Karpas-422 (cell line): ENCODE data around the gene MOSMO. TPM values are rescaled to one million over a fixed set of nuclear protein-coding genes. Genes with fewer than 3 reads are reported as not detected.
"Not testable (repeated sequence)": the region's sequence is repeated elsewhere in the genome, so short reads cannot be mapped to it uniquely, and the experiment has no call there.

Experiments
- DNase-seq: peaks from one replicate; pipeline ENCODE4 v3.0.0-alpha.2; 2015
- H2AFZ ChIP-seq: fragments of 200-600 bp; sonication (generic); 2 replicates; pipeline ENCODE4 v1.6.1; 2014; ENCODE audit warnings: antibody characterized with exemption, low read length, mixed read lengths
- H3K27ac ChIP-seq: fragments of 200-600 bp; sonication (generic); 2 replicates; pipeline ENCODE4 v1.5.1; 2014; ENCODE audit warnings: mild to moderate bottlenecking, low read length, moderate library complexity
- H3K27me3 ChIP-seq: fragments of 200-600 bp; sonication (generic); 2 replicates; pipeline ENCODE4 v1.6.1; 2014; ENCODE audit warnings: low read length, mixed read lengths
- H3K36me3 ChIP-seq: fragments of 200-600 bp; sonication (generic); 2 replicates; pipeline ENCODE4 v1.6.1; 2014; ENCODE audit warnings: low read length, mixed read lengths; ENCODE audit not compliant: insufficient read depth
- H3K4me1 ChIP-seq: fragments of 200-600 bp; sonication (generic); 2 replicates; pipeline ENCODE4 v1.6.1; 2014; ENCODE audit warnings: mild to moderate bottlenecking, low read length, mixed read lengths
- H3K4me2 ChIP-seq: fragments of 200-600 bp; sonication (generic); 2 replicates; pipeline ENCODE4 v1.6.1; 2014; ENCODE audit warnings: low read length, low read depth, mild to moderate bottlenecking; ENCODE audit not compliant: poor library complexity, severe bottlenecking
- H3K4me3 ChIP-seq: fragments of 200-600 bp; sonication (generic); 2 replicates; pipeline ENCODE4 v1.5.1; 2014; ENCODE audit warnings: mild to moderate bottlenecking, antibody characterized with exemption, low read length, mixed read lengths
- H3K79me2 ChIP-seq: fragments of 200-600 bp; sonication (generic); 2 replicates; pipeline ENCODE4 v1.6.1; 2014; ENCODE audit warnings: mild to moderate bottlenecking, low read length, mixed read lengths
- H3K9ac ChIP-seq: fragments of 200-600 bp; sonication (generic); 2 replicates; pipeline ENCODE4 v1.6.0; 2014; ENCODE audit warnings: low read length
- H3K9me2 ChIP-seq: fragments of 200-600 bp; sonication (generic), shearing (Covaris generic); replicated peaks from 2 replicates; pipeline ENCODE4 v1.6.0; 2014; ENCODE audit warnings: mild to moderate bottlenecking, low read length, moderate library complexity; ENCODE audit not compliant: insufficient read depth
- H3K9me3 ChIP-seq: fragments of 300-700, 200-600 bp; sonication (generic); 2 replicates; pipeline ENCODE4 v1.6.1; 2014; ENCODE audit warnings: low read length, mixed read lengths
- H4K20me1 ChIP-seq: fragments of 200-600 bp; sonication (generic); 2 replicates; pipeline ENCODE4 v1.6.1; 2014; ENCODE audit warnings: mild to moderate bottlenecking, antibody characterized with exemption, low read length, low read depth; ENCODE audit not compliant: insufficient read depth
- total RNA-seq: library from RNA; depleted of rRNA; stranded (reverse); fragments of >200 nt; shearing (Covaris generic); gene quantifications from 2 replicates; pipeline ENCODE4 v1.2.3, GENCODE V29; 2014; ENCODE audit warnings: low replicate concordance

MOSMO gene
- total RNA-seq, 1 experiment from 2014 or later, result 13.9 TPM

GRCh38 chr16:22016927-22017326 is 9.0 kb downstream of the MOSMO start:
- Histone ChIP-seq H3K4me3 (no peak overlapping the region), H3K27me3 (no peaks in the 10 kb centered on the region), H3K9me2 (no peaks in the 10 kb centered on the region), H3K4me2 (no peak overlapping the region), H3K9me3 (no peaks in the 10 kb centered on the region), H4K20me1 (peaks cover 72% of the 10 kb centered on the region), H3K4me1 (peaks cover 43% of the 10 kb centered on the region), H3K27ac (no peak overlapping the region), H3K79me2 (no peaks in the 10 kb centered on the region), H3K36me3 (no peaks in the 10 kb centered on the region), H2AFZ (no peak overlapping the region), H3K9ac (no peak overlapping the region)
- DNase-seq, result no peak

- no peak overlapping the region for H2AFZ ChIP-seq
- H4K20me1 ChIP-seq, result peaks cover 66% of the 10 kb centered on the region
- no peaks in the 10 kb centered on the region for H3K9me3 ChIP-seq
- no peaks in the 10 kb centered on the region for H3K36me3 ChIP-seq
- DNase-seq, result no peak
- no peak overlapping the region for H3K4me2 ChIP-seq
- no peaks in the 10 kb centered on the region for H3K79me2 ChIP-seq
- H3K4me3 ChIP-seq, result no peak overlapping the region
- no peak overlapping the region for H3K9ac ChIP-seq
- H3K9me2 ChIP-seq, result no peaks in the 10 kb centered on the region
- H3K27me3 ChIP-seq, result no peaks in the 10 kb centered on the region
- peaks cover 29% of the 10 kb centered on the region for H3K4me1 ChIP-seq
- no peak overlapping the region for H3K27ac ChIP-seq
Measured at GRCh38 chr16:22018559-22018958, 10.6 kb downstream of the MOSMO start.

- H4K20me1 ChIP-seq, result peaks cover 52% of the 10 kb centered on the region
- no peaks in the 10 kb centered on the region for H3K9me2 ChIP-seq
- no peak overlapping the region for H2AFZ ChIP-seq
- H3K27me3 ChIP-seq, result no peaks in the 10 kb centered on the region
- no peak overlapping the region for H3K4me2 ChIP-seq
- H3K9ac ChIP-seq, result no peak overlapping the region
- peaks cover 5% of the 10 kb centered on the region; the same call in 1 of the 2 replicates for H3K4me1 ChIP-seq
- H3K36me3 ChIP-seq, result no peaks in the 10 kb centered on the region
- DNase-seq, result no peak
- no peaks in the 10 kb centered on the region for H3K9me3 ChIP-seq
- H3K27ac ChIP-seq, result no peak overlapping the region
- H3K4me3 ChIP-seq, result no peak overlapping the region
- H3K79me2 ChIP-seq, result no peaks in the 10 kb centered on the region
Measured at GRCh38 chr16:22022151-22022550, 14.2 kb downstream of the MOSMO start.

- Histone ChIP-seq H3K4me3 (no peak overlapping the region), H3K36me3 (no peaks in the 10 kb centered on the region), H4K20me1 (peaks cover 46% of the 10 kb centered on the region), H3K9ac (no peak overlapping the region), H3K79me2 (no peaks in the 10 kb centered on the region), H3K27ac (no peak overlapping the region), H3K4me2 (no peak overlapping the region), H3K4me1 (no peaks in the 10 kb centered on the region), H3K9me2 (no peaks in the 10 kb centered on the region), H3K27me3 (no peaks in the 10 kb centered on the region), H2AFZ (no peak overlapping the region), H3K9me3 (no peaks in the 10 kb centered on the region)
- DNase-seq, result no peak
Measured at GRCh38 chr16:22023505-22023904, 15.6 kb downstream of the MOSMO start.

GRCh38 chr16:22024785-22025184 is 16.9 kb downstream of the MOSMO start:
- not testable (repeated sequence) for H3K4me2 ChIP-seq, DNase-seq

GRCh38 chr16:22027633-22028032 is 19.7 kb downstream of the MOSMO start:
- no peak overlapping the region for H3K4me2 ChIP-seq
- DNase-seq, result no peak
- no peak overlapping the region for H3K9ac ChIP-seq

More at GRCh38 chr16:22024785-22025184, 16.9 kb downstream of the MOSMO start:
- H3K9me2 ChIP-seq, H3K27ac ChIP-seq, H3K79me2 ChIP-seq, H3K27me3 ChIP-seq, H3K4me3 ChIP-seq, H2AFZ ChIP-seq, H3K9ac ChIP-seq, H3K4me1 ChIP-seq, H3K9me3 ChIP-seq, H3K36me3 ChIP-seq: not testable (repeated sequence)
- peaks cover 35% of the 10 kb centered on the region for H4K20me1 ChIP-seq

GRCh38 chr16:22029632-22030031 is 21.7 kb downstream of the MOSMO start:
- Histone ChIP-seq H3K9ac (no peak overlapping the region), H3K9me3 (no peaks in the 10 kb centered on the region), H3K36me3 (no peaks in the 10 kb centered on the region), H3K4me3 (no peak overlapping the region), H3K9me2 (no peaks in the 10 kb centered on the region), H4K20me1 (peaks cover 19% of the 10 kb centered on the region), H3K4me2 (no peak overlapping the region), H3K79me2 (no peaks in the 10 kb centered on the region), H3K27me3 (no peaks in the 10 kb centered on the region), H2AFZ (no peak overlapping the region), H3K27ac (no peak overlapping the region), H3K4me1 (no peaks in the 10 kb centered on the region)
- DNase-seq, result no peak

More at GRCh38 chr16:22027633-22028032, 19.7 kb downstream of the MOSMO start:
- Histone ChIP-seq H2AFZ (no peak overlapping the region), H3K27ac (no peak overlapping the region), H3K4me3 (no peak overlapping the region), H3K9me3 (no peaks in the 10 kb centered on the region), H3K27me3 (no peaks in the 10 kb centered on the region), H3K36me3 (no peaks in the 10 kb centered on the region), H3K9me2 (no peaks in the 10 kb centered on the region), H4K20me1 (peaks cover 22% of the 10 kb centered on the region), H3K4me1 (no peaks in the 10 kb centered on the region), H3K79me2 (no peaks in the 10 kb centered on the region)

GRCh38 chr16:22030087-22030812 is 22.3 kb downstream of the MOSMO start:
- Histone ChIP-seq H3K36me3 (no peaks in the 10 kb centered on the region), H3K79me2 (no peaks in the 10 kb centered on the region), H2AFZ (no peak overlapping the region), H3K9ac (no peak overlapping the region), H3K9me2 (no peaks in the 10 kb centered on the region), H3K4me3 (no peak overlapping the region), H3K4me1 (no peaks in the 10 kb centered on the region), H4K20me1 (peaks cover 21% of the 10 kb centered on the region), H3K4me2 (no peak overlapping the region), H3K27me3 (no peaks in the 10 kb centered on the region), H3K27ac (no peak overlapping the region), H3K9me3 (no peaks in the 10 kb centered on the region)
- no peak for DNase-seq
